G401.6 (cell line): ENCODE results near the gene DNM1.
"Not testable (repeated sequence)": the region's sequence is repeated elsewhere in the genome, so short reads cannot be mapped to it uniquely, and the experiment has no call there.

Experiments
- FAIRE-seq: peaks from 2 replicates; lab custom pipeline; 2012; peaks lifted over from hg19 to GRCh38; lab: Jason Lieb, UNC

DNM1 gene

GRCh38 chr9:128226412-128226801, 23.2 kb downstream of the DNM1 start:
- FAIRE-seq = no peak

GRCh38 chr9:128230897-128231296, 27.7 kb downstream of the DNM1 start:
- not testable (repeated sequence) for FAIRE-seq

- no peak for FAIRE-seq
Measured at GRCh38 chr9:128231638-128232527, 28.7 kb downstream of the DNM1 start.

- FAIRE-seq = no peak
Measured at GRCh38 chr9:128232528-128233428, 29.6 kb downstream of the DNM1 start.

- no peak for FAIRE-seq
Measured at GRCh38 chr9:128233817-128234406, 30.7 kb downstream of the DNM1 start.

- FAIRE-seq = no peak
Measured at GRCh38 chr9:128242124-128242523, 38.9 kb downstream of the DNM1 start.

- no peak for FAIRE-seq
Measured at GRCh38 chr9:128242828-128243214, 39.6 kb downstream of the DNM1 start.

- no peak for FAIRE-seq
Measured at GRCh38 chr9:128243215-128244018, 40.2 kb downstream of the DNM1 start.

- FAIRE-seq = no peak
Measured at GRCh38 chr9:128244091-128244836, 41.1 kb downstream of the DNM1 start.

GRCh38 chr9:128244837-128245231, 41.7 kb downstream of the DNM1 start:
- no peak for FAIRE-seq

GRCh38 chr9:128245421-128246151, 42.4 kb downstream of the DNM1 start:
- no peak for FAIRE-seq

GRCh38 chr9:128246471-128246870, 43.3 kb downstream of the DNM1 start:
- no peak for FAIRE-seq

- no peak for FAIRE-seq
Measured at GRCh38 chr9:128247226-128247803, 44.1 kb downstream of the DNM1 start.

GRCh38 chr9:128249558-128249907, 46.4 kb downstream of the DNM1 start:
- FAIRE-seq = no peak

- FAIRE-seq = no peak
Measured at GRCh38 chr9:128249908-128250838, 47.0 kb downstream of the DNM1 start.

GRCh38 chr9:128250839-128251731, 47.9 kb downstream of the DNM1 start:
- no peak for FAIRE-seq

GRCh38 chr9:128251732-128252100, 48.5 kb downstream of the DNM1 start:
- FAIRE-seq = no peak
